GM20000 (cell line): ENCODE measurements around the gene SF3B2.
A peak's percentile ranks its signal among the peaks of the same experiment; 100 is the strongest.
"Not testable (repeated sequence)": the region's sequence is repeated elsewhere in the genome, so short reads cannot be mapped to it uniquely, and the experiment has no call there.

Experiments used
- DNase-seq: peaks from one replicate; pipeline ENCODE4 v3.0.0; 2012; ENCODE audit warnings: low spot score
- TF ChIP-seq, protein P1 (sequence below): IDR thresholded peaks from 2 replicates; pipeline ENCODE4 v1.5.1; 2012; ENCODE audit warnings: mild to moderate bottlenecking, control low read depth; ENCODE audit errors: extremely low read depth, missing control alignments

Gene SF3B2

GRCh38 chr11:66111158-66111557 lies 59.0 kb downstream of the SF3B2 start:
- TF ChIP-seq, protein P1, sequence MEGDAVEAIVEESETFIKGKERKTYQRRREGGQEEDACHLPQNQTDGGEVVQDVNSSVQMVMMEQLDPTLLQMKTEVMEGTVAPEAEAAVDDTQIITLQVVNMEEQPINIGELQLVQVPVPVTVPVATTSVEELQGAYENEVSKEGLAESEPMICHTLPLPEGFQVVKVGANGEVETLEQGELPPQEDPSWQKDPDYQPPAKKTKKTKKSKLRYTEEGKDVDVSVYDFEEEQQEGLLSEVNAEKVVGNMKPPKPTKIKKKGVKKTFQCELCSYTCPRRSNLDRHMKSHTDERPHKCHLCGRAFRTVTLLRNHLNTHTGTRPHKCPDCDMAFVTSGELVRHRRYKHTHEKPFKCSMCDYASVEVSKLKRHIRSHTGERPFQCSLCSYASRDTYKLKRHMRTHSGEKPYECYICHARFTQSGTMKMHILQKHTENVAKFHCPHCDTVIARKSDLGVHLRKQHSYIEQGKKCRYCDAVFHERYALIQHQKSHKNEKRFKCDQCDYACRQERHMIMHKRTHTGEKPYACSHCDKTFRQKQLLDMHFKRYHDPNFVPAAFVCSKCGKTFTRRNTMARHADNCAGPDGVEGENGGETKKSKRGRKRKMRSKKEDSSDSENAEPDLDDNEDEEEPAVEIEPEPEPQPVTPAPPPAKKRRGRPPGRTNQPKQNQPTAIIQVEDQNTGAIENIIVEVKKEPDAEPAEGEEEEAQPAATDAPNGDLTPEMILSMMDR = no peak
- DNase-seq = no peak

- TF ChIP-seq, protein P1 = no peak
- no peak for DNase-seq
Measured at GRCh38 chr11:66112041-66112491, 59.9 kb downstream of the SF3B2 start.

- TF ChIP-seq, protein P1 = no peak
- no peak for DNase-seq
Measured at GRCh38 chr11:66112601-66113499, 60.7 kb downstream of the SF3B2 start.

DNA sequence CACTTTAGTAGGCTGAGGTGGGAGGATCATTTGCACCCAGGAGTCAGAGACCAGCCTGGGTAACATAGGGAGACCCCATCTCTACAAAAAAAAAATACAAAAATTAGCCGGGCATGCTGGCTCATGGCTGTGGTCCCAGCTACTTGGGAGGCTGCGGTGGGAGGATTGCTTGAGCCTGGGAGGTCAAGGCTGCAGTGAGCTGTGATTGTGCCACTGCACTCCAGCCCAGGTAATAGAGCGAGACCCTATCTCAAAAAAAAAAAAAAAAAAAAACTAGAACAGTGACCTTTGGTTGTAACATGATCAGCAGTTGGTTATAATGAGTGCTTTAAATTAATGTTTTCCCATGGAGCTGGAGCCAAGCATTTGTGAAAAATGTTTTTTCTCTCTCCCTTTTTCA lies 62.8 kb downstream of the SF3B2 start:
- not testable (repeated sequence) for DNase-seq

DNA sequence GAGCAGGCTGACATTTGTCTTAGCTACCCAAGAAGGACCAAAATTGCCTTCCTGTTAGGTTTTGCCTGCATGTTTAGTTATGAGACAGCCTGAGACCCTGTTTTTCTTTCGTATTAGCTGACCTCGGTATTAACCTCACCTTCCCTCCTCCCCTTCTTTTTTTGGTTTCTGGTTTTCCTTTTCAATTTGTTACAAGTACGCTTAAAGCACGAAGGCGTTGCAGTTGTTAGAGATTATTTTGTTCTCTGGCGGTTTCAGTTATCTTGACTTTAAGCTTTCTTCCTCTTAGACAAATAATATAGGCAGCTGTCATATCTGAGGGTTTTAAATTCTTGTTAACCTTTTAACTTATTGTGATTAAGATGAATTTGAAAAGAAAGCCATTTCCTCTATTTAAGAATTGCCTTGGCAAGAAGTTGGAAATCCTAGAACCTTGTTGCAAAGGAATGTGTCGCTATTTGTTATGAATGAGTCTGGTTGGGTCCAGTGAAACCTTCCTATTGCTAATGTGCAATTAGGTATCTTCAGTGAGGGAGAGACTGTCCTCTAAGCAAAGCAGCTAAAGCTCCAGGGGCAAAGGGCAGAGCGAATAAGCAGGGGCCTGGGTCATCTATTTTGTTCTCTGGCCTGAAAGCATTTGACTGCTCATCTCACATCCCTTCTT lies 63.6 kb downstream of the SF3B2 start:
- peak; percentile 64 for DNase-seq
- TF ChIP-seq, protein P1 = no peak

DNA sequence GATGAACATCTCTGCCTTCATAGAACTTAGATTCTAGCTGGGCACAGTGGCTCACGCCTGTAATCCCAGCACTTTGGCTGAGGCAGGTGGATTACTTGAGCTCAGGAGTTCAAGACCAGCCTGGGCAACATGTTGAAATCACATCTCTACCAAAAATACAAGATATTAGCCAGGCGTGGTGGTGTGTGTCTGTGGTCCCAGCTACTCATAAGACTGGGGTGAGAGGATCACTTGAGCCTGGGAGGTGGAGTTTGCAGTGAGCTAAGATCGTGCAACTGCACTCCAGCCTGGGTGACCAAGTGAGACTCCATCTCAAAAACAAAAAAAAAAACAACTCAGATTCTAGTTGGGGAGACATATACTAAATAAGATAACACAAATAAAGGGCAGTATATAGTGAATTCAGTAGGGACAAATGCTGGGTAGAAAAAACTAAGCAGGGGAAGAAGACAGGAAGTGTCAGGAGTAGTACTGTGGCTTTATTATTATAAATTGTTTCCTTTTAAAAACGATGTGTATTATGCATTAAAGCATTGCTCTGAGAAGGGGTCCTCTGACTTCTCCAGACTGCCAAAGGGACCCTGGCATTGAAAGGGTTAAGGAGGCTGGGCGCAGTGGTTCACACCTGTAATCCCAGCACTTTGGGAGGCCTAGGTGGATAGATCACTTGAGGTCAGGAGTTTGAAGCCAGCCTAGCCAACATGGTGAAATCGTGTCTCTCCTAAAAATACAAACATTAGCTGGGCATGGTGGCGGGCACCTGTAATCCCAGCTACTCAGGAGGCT lies 64.6 kb downstream of the SF3B2 start:
- TF ChIP-seq, protein P1 = no peak
- no peak for DNase-seq

DNA sequence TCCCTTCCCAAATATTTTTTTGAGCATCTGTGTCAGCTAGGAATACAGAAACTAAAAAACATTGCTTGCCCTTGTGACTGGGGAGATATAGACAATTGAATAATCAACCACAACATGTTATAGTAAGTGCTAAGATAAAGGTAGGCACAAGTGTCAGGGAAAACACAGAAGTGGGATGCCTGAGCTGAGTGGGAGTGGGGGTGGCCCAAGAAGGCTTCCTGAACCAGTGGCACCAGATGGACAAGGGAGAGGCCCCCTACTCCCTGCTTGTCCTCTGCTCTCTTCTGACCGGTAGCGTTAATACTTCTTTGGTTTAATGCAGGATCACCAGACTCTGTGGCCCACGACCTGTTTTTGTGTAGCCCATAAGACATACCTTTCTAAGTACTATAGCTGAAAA lies 66.7 kb downstream of the SF3B2 start:
- TF ChIP-seq, protein P1 = no peak
- no peak for DNase-seq
